Renal cortical epithelial cell (primary cell): Measurements from ENCODE around the gene RFX1. TPM values are rescaled to one million over a fixed set of nuclear protein-coding genes. Genes with fewer than 3 reads are reported as not detected.
"Not testable (repeated sequence)": the region's sequence is repeated elsewhere in the genome, so short reads cannot be mapped to it uniquely, and the experiment has no call there.

Source experiments
- DNase-seq: peaks from one replicate; pipeline ENCODE4 v3.0.0-alpha.2; 2011; ENCODE audit warnings: low read depth
- total RNA-seq: library from RNA; depleted of rRNA; stranded (reverse); fragments of >200 nt; gene quantifications from 2 replicates; pipeline ENCODE4 v1.2.3, GENCODE V29; 2014

RFX1 gene
- total RNA-seq, 1 donor from 2014 or later, result 11.6 TPM

- DNase-seq, result no peak
These were observed 21.8 kb upstream of the RFX1 start, which contains the start of gene RLN3 for GRCh38 chr19:14027856-14028450. TSS of gene RLN3 (plus strand) at chr19:14028148. CDS start at chr19:14028205, 57 bp downstream.

GRCh38 chr19:14026652-14027192, 20.6 kb upstream of the RFX1 start:
- not testable (repeated sequence) for DNase-seq

GRCh38 chr19:14023404-14024235, 17.5 kb upstream of the RFX1 start:
- peak; percentile 53 for DNase-seq

GRCh38 chr19:14022469-14022868, 16.3 kb upstream of the RFX1 start:
- DNase-seq, result no peak

- no peak for DNase-seq
These were observed 15.4 kb upstream of the RFX1 start for GRCh38 chr19:14021474-14021873.

GRCh38 chr19:14019739-14020138, 13.6 kb upstream of the RFX1 start:
- DNase-seq, result not testable (repeated sequence)

- DNase-seq, result no peak
These were observed 13.0 kb upstream of the RFX1 start for GRCh38 chr19:14019100-14019499.

- DNase-seq, result peak; percentile 53
These were observed 9.5 kb upstream of the RFX1 start for GRCh38 chr19:14015524-14016035.

GRCh38 chr19:14012378-14012915, 6.3 kb upstream of the RFX1 start:
- DNase-seq, result no peak

GRCh38 chr19:14006766-14007562, 844 bp upstream of the RFX1 start:
- DNase-seq, result no peak

- DNase-seq, result peak; percentile 47
These were observed 603 bp downstream of the RFX1 start for GRCh38 chr19:14005349-14006084.

- DNase-seq, result peak; percentile 17
These were observed 1.3 kb downstream of the RFX1 start for GRCh38 chr19:14004619-14005348.

- peak; percentile 20 for DNase-seq
These were observed 2.7 kb downstream of the RFX1 start for GRCh38 chr19:14003251-14004055.

- DNase-seq, result no peak
These were observed 3.4 kb downstream of the RFX1 start for GRCh38 chr19:14002571-14003250.

- no peak for DNase-seq
These were observed 5.3 kb downstream of the RFX1 start for GRCh38 chr19:14000691-14001375.

- DNase-seq, result no peak
These were observed 7.0 kb downstream of the RFX1 start for GRCh38 chr19:13999085-13999484.

GRCh38 chr19:13998426-13998825, 7.7 kb downstream of the RFX1 start:
- no peak for DNase-seq

GRCh38 chr19:13997631-13997962, 8.5 kb downstream of the RFX1 start:
- DNase-seq, result no peak
